Measurements from ENCODE around the gene FOXD4. TPM values are rescaled to one million over a fixed set of nuclear protein-coding genes. Genes with fewer than 3 reads are reported as not detected.
"Not testable (repeated sequence)": the region's sequence is repeated elsewhere in the genome, so short reads cannot be mapped to it uniquely, and the experiment has no call there.

The FOXD4 gene
- polyA plus RNA-seq, 2 of the 4 experiments (the other 2 are of a cell fraction) = 0.35 to 0.49 TPM

GRCh38 chr9:94323-94722 lies 23.9 kb downstream of the FOXD4 start:
- H3K27ac ChIP-seq; ATAC-seq; H3K9me3 ChIP-seq; H3K4me3 ChIP-seq; CTCF ChIA-PET; FAIRE-seq; H3K4me1 ChIP-seq; H3K4me2 ChIP-seq; DNase-seq (ENCODE audit: low read depth in 1 of 2, low spot score in 1 of 2); POLR2A ChIA-PET: not testable (repeated sequence)
- 71% methylated on average over 5 of the region's 5 CpGs for WGBS (ENCODE audit: missing lambda C conversion rate)

GRCh38 chr9:93909-94308 lies 24.3 kb downstream of the FOXD4 start:
- WGBS (ENCODE audit: missing lambda C conversion rate) = 85% methylated on average over 4 of the region's 5 CpGs
- ATAC-seq; POLR2A ChIA-PET; DNase-seq (ENCODE audit: low read depth in 1 of 2, low spot score in 1 of 2); CTCF ChIA-PET; H3K4me2 ChIP-seq; H3K9me3 ChIP-seq; H3K4me3 ChIP-seq; H3K4me1 ChIP-seq; FAIRE-seq; H3K27ac ChIP-seq: not testable (repeated sequence)

- 57% methylated on average over 1 of the region's 1 CpG for WGBS (ENCODE audit: missing lambda C conversion rate)
- CTCF ChIA-PET; DNase-seq (ENCODE audit: low read depth in 1 of 2, low spot score in 1 of 2); FAIRE-seq; ATAC-seq; H3K4me1 ChIP-seq; H3K27ac ChIP-seq; H3K4me3 ChIP-seq; POLR2A ChIA-PET; H3K9me3 ChIP-seq; H3K4me2 ChIP-seq: not testable (repeated sequence)
These were observed 27.4 kb downstream of the FOXD4 start for GRCh38 chr9:90851-91250.

GRCh38 chr9:88396-89037 lies 29.7 kb downstream of the FOXD4 start:
- POLR2A ChIA-PET; FAIRE-seq; DNase-seq (ENCODE audit: low read depth in 1 of 2, low spot score in 1 of 2); H3K9me3 ChIP-seq; H3K27ac ChIP-seq; H3K4me3 ChIP-seq; H3K4me1 ChIP-seq: not testable (repeated sequence)
- peak; percentile 88 to 97 for ATAC-seq
- 2% methylated on average over 4 of the region's 11 CpGs for WGBS (ENCODE audit: missing lambda C conversion rate)
- CTCF ChIA-PET = interaction anchor here (1.0 kb wide), 1 partner anchor 15 kb away, joined by 3 read pairs; no protein-coding TSS in a partner anchor
- peak overlapping the region; percentile 30; the same call in 2 of the 3 replicates for H3K4me2 ChIP-seq

GRCh38 chr9:87860-88259 lies 30.4 kb downstream of the FOXD4 start:
- H3K4me3 ChIP-seq; H3K4me1 ChIP-seq; FAIRE-seq; H3K9me3 ChIP-seq; H3K4me2 ChIP-seq; POLR2A ChIA-PET; H3K27ac ChIP-seq; DNase-seq (ENCODE audit: low read depth in 1 of 2, low spot score in 1 of 2): not testable (repeated sequence)
- ATAC-seq = peak; percentile 62 to 70; a peak in 4 of 6 replicates
- CTCF ChIA-PET = interaction anchor here (1.0 kb wide), 1 partner anchor 14 kb away, joined by 3 read pairs; no protein-coding TSS in a partner anchor
- WGBS (ENCODE audit: missing lambda C conversion rate) = 62% methylated on average over 6 of the region's 6 CpGs

- H3K27ac ChIP-seq; DNase-seq (ENCODE audit: low read depth in 1 of 2, low spot score in 1 of 2); H3K4me3 ChIP-seq; FAIRE-seq; POLR2A ChIA-PET; H3K9me3 ChIP-seq; H3K4me1 ChIP-seq; H3K4me2 ChIP-seq; ATAC-seq; CTCF ChIA-PET: not testable (repeated sequence)
- 66% methylated on average over 3 of the region's 4 CpGs for WGBS (ENCODE audit: missing lambda C conversion rate)
These were observed 31.1 kb downstream of the FOXD4 start for GRCh38 chr9:87105-87504.

- CTCF ChIA-PET; POLR2A ChIA-PET; H3K27ac ChIP-seq; H3K4me3 ChIP-seq; H3K9me3 ChIP-seq; FAIRE-seq; H3K4me1 ChIP-seq; DNase-seq (ENCODE audit: low read depth in 1 of 2, low spot score in 1 of 2); H3K4me2 ChIP-seq; ATAC-seq: not testable (repeated sequence)
These were observed 31.5 kb downstream of the FOXD4 start for GRCh38 chr9:86697-87096.

GRCh38 chr9:82932-83689 lies 35.1 kb downstream of the FOXD4 start:
- CTCF ChIA-PET; ATAC-seq; DNase-seq (ENCODE audit: low read depth in 1 of 2, low spot score in 1 of 2); H3K9me3 ChIP-seq; H3K4me1 ChIP-seq; H3K27ac ChIP-seq; FAIRE-seq; H3K4me3 ChIP-seq; POLR2A ChIA-PET; H3K4me2 ChIP-seq: not testable (repeated sequence)
- WGBS (ENCODE audit: missing lambda C conversion rate) = 80% methylated on average over 25 of the region's 31 CpGs

- CTCF ChIA-PET; DNase-seq (ENCODE audit: low read depth in 1 of 2, low spot score in 1 of 2); H3K27ac ChIP-seq; FAIRE-seq; ATAC-seq; POLR2A ChIA-PET; H3K4me2 ChIP-seq; H3K4me1 ChIP-seq; H3K4me3 ChIP-seq; H3K9me3 ChIP-seq: not testable (repeated sequence)
- WGBS (ENCODE audit: missing lambda C conversion rate) = 19% methylated on average over 3 of the region's 3 CpGs
These were observed 39.9 kb downstream of the FOXD4 start for GRCh38 chr9:78333-78732.

GRCh38 chr9:76389-76788 lies 41.8 kb downstream of the FOXD4 start:
- H3K4me3 ChIP-seq; H3K9me3 ChIP-seq; POLR2A ChIA-PET; FAIRE-seq; H3K4me1 ChIP-seq; H3K4me2 ChIP-seq; CTCF ChIA-PET; DNase-seq (ENCODE audit: low read depth in 1 of 2, low spot score in 1 of 2); H3K27ac ChIP-seq: not testable (repeated sequence)
- peak in 1 of 2 experiments; percentile 10; a peak in 1 of 6 replicates for ATAC-seq
- 17% methylated on average over 3 of the region's 3 CpGs for WGBS (ENCODE audit: missing lambda C conversion rate)

- H3K4me1 ChIP-seq; FAIRE-seq; POLR2A ChIA-PET; H3K27ac ChIP-seq; H3K9me3 ChIP-seq; H3K4me3 ChIP-seq; DNase-seq (ENCODE audit: low read depth in 1 of 2, low spot score in 1 of 2): not testable (repeated sequence)
- WGBS (ENCODE audit: missing lambda C conversion rate) = 69% methylated on average over 15 of the region's 18 CpGs
- CTCF ChIA-PET = interaction anchor here (0.9 kb wide), 1 partner anchor 15 kb away, joined by 3 read pairs; no protein-coding TSS in a partner anchor
- ATAC-seq = peak; percentile 23 to 39; a peak in 4 of 6 replicates
- H3K4me2 ChIP-seq = peak overlapping the region; percentile 81; the same call in 1 of the 3 replicates
These were observed 44.2 kb downstream of the FOXD4 start for GRCh38 chr9:73900-74525.
